ENCODE data around the gene IGFBP7.
A peak's percentile ranks its signal among the peaks of the same experiment; 100 is the strongest.

The IGFBP7 gene

GRCh38 chr4:57018980-57019379, 91.2 kb downstream of the IGFBP7 start:
- DNase-seq (no peak), ATAC-seq (no peak)
- H3K27ac Mint-ChIP-seq: no peak overlapping the region
- no peaks in the 10 kb centered on the region for H3K27me3 Mint-ChIP-seq
- H3K4me3 Mint-ChIP-seq: no peak overlapping the region
- H3K4me1 Mint-ChIP-seq: no peaks in the 10 kb centered on the region
- no peaks in the 10 kb centered on the region for H3K9me3 Mint-ChIP-seq

- ATAC-seq: no peak
- no peaks in the 10 kb centered on the region for H3K4me1 Mint-ChIP-seq
- no peaks in the 10 kb centered on the region for H3K9me3 Mint-ChIP-seq
- no peak overlapping the region for H3K27ac Mint-ChIP-seq
- no peak overlapping the region for H3K4me3 Mint-ChIP-seq
- no peak for DNase-seq
- H3K27me3 Mint-ChIP-seq: no peaks in the 10 kb centered on the region
Observed at GRCh38 chr4:57013543-57014120, 96.6 kb downstream of the IGFBP7 start.

GRCh38 chr4:56999751-57000150, 110.4 kb downstream of the IGFBP7 start:
- no peak overlapping the region for H3K4me3 Mint-ChIP-seq
- H3K27ac Mint-ChIP-seq: peak overlapping the region in 1 of 2 donors; percentile 40
- no peaks in the 10 kb centered on the region for H3K9me3 Mint-ChIP-seq
- no peaks in the 10 kb centered on the region for H3K27me3 Mint-ChIP-seq
- DNase-seq (no peak), ATAC-seq (no peak)
- peaks cover 8% of the 10 kb centered on the region for H3K4me1 Mint-ChIP-seq

- DNase-seq (no peak), ATAC-seq (no peak)
- H3K4me1 Mint-ChIP-seq: peaks cover 23% of the 10 kb centered on the region
- H3K9me3 Mint-ChIP-seq: no peaks in the 10 kb centered on the region
- no peak overlapping the region for H3K27ac Mint-ChIP-seq
- H3K4me3 Mint-ChIP-seq: no peak overlapping the region
- H3K27me3 Mint-ChIP-seq: no peaks in the 10 kb centered on the region
Observed at GRCh38 chr4:56995525-56995924, 114.7 kb downstream of the IGFBP7 start.

GRCh38 chr4:56990109-56990905, 119.9 kb downstream of the IGFBP7 start:
- H3K9me3 Mint-ChIP-seq: no peaks in the 10 kb centered on the region
- ATAC-seq (no peak), DNase-seq (no peak)
- peaks cover 36% of the 10 kb centered on the region for H3K4me1 Mint-ChIP-seq
- no peaks in the 10 kb centered on the region for H3K27me3 Mint-ChIP-seq
- H3K4me3 Mint-ChIP-seq: no peak overlapping the region
- peak overlapping the region; percentile 82 to 87 for H3K27ac Mint-ChIP-seq

GRCh38 chr4:56986952-56987351, 123.2 kb downstream of the IGFBP7 start:
- Mint-ChIP-seq H3K4me1 (peaks cover 62% of the 10 kb centered on the region), H3K27ac (no peak overlapping the region), H3K4me3 (no peak overlapping the region), H3K9me3 (no peaks in the 10 kb centered on the region), H3K27me3 (no peaks in the 10 kb centered on the region)
- DNase-seq (no peak), ATAC-seq (no peak)

- H3K9me3 Mint-ChIP-seq: no peaks in the 10 kb centered on the region
- H3K27ac Mint-ChIP-seq: no peak overlapping the region
- ATAC-seq: no peak
- no peaks in the 10 kb centered on the region for H3K27me3 Mint-ChIP-seq
- no peak overlapping the region for H3K4me3 Mint-ChIP-seq
- peaks cover 62% of the 10 kb centered on the region for H3K4me1 Mint-ChIP-seq
- no peak for DNase-seq
Observed at GRCh38 chr4:56986192-56986591, 124.0 kb downstream of the IGFBP7 start.

GRCh38 chr4:56981795-56982201, 128.4 kb downstream of the IGFBP7 start:
- peak overlapping the region; percentile 2 to 63 for H3K27ac Mint-ChIP-seq
- ATAC-seq: no peak
- no peaks in the 10 kb centered on the region for H3K9me3 Mint-ChIP-seq
- DNase-seq: no peak
- peaks cover 49% of the 10 kb centered on the region for H3K4me1 Mint-ChIP-seq
- H3K4me3 Mint-ChIP-seq: peak overlapping the region; percentile 68 to 94
- H3K27me3 Mint-ChIP-seq: no peaks in the 10 kb centered on the region

All from stimulated activated naive CD8-positive, alpha-beta T cell treated with anti-CD3 and anti-CD28 coated beads, Interleukin-15, amount 100 ng/mL, for 72 hours (primary cell).